Activated naive CD8-positive, alpha-beta T cell (primary cell): ENCODE results near the gene ORAI2.
A peak's percentile ranks its signal among the peaks of the same experiment; 100 is the strongest.
"Not testable (repeated sequence)": the region's sequence is repeated elsewhere in the genome, so short reads cannot be mapped to it uniquely, and the experiment has no call there.

ENCODE experiments used
- H3K27ac Mint-ChIP-seq: one replicate; pipeline ENCODE4 v1.8.0; 2021; ENCODE audit warnings: mixed read lengths
- H3K27me3 Mint-ChIP-seq: one replicate; pipeline ENCODE4 v1.8.0; 2021; ENCODE audit warnings: mixed read lengths
- H3K36me3 Mint-ChIP-seq: one replicate; pipeline ENCODE4 v1.8.0; 2021; ENCODE audit warnings: mixed read lengths
- H3K4me1 Mint-ChIP-seq: one replicate; pipeline ENCODE4 v1.8.0; 2021; ENCODE audit warnings: low read depth, mixed read lengths
- H3K4me3 Mint-ChIP-seq: one replicate; pipeline ENCODE4 v1.8.0; 2021; ENCODE audit warnings: mild to moderate bottlenecking, mixed read lengths
- H3K9me3 Mint-ChIP-seq: one replicate; pipeline ENCODE4 v1.8.0; 2021; ENCODE audit warnings: low read depth, mixed read lengths

Gene ORAI2

GRCh38 chr7:102466097-102466496, 32.7 kb downstream of the ORAI2 start:
- Mint-ChIP-seq H3K27me3 (no peaks in the 10 kb centered on the region), H3K27ac (no peak overlapping the region), H3K36me3 (no peaks in the 10 kb centered on the region), H3K4me1 (peaks cover 21% of the 10 kb centered on the region), H3K9me3 (no peaks in the 10 kb centered on the region), H3K4me3 (peak overlapping the region; percentile 94)

GRCh38 chr7:102467581-102468477, 34.5 kb downstream of the ORAI2 start:
- H3K36me3 Mint-ChIP-seq, result no peaks in the 10 kb centered on the region
- no peaks in the 10 kb centered on the region for H3K9me3 Mint-ChIP-seq
- H3K27ac Mint-ChIP-seq, result no peak overlapping the region
- H3K4me3 Mint-ChIP-seq, result no peak overlapping the region
- H3K27me3 Mint-ChIP-seq, result no peaks in the 10 kb centered on the region
- peaks cover 17% of the 10 kb centered on the region for H3K4me1 Mint-ChIP-seq

GRCh38 chr7:102468478-102469350, 35.3 kb downstream of the ORAI2 start:
- H3K36me3 Mint-ChIP-seq, result no peaks in the 10 kb centered on the region
- H3K27ac Mint-ChIP-seq, result no peak overlapping the region
- H3K4me3 Mint-ChIP-seq, result no peak overlapping the region
- H3K4me1 Mint-ChIP-seq, result peaks cover 14% of the 10 kb centered on the region
- H3K27me3 Mint-ChIP-seq, result no peaks in the 10 kb centered on the region
- no peaks in the 10 kb centered on the region for H3K9me3 Mint-ChIP-seq

- H3K36me3 Mint-ChIP-seq, result no peaks in the 10 kb centered on the region
- peaks cover 9% of the 10 kb centered on the region for H3K4me1 Mint-ChIP-seq
- no peak overlapping the region for H3K4me3 Mint-ChIP-seq
- H3K27me3 Mint-ChIP-seq, result no peaks in the 10 kb centered on the region
- H3K9me3 Mint-ChIP-seq, result no peaks in the 10 kb centered on the region
- H3K27ac Mint-ChIP-seq, result no peak overlapping the region
Measured at GRCh38 chr7:102469351-102469971, 36.1 kb downstream of the ORAI2 start.

DNA sequence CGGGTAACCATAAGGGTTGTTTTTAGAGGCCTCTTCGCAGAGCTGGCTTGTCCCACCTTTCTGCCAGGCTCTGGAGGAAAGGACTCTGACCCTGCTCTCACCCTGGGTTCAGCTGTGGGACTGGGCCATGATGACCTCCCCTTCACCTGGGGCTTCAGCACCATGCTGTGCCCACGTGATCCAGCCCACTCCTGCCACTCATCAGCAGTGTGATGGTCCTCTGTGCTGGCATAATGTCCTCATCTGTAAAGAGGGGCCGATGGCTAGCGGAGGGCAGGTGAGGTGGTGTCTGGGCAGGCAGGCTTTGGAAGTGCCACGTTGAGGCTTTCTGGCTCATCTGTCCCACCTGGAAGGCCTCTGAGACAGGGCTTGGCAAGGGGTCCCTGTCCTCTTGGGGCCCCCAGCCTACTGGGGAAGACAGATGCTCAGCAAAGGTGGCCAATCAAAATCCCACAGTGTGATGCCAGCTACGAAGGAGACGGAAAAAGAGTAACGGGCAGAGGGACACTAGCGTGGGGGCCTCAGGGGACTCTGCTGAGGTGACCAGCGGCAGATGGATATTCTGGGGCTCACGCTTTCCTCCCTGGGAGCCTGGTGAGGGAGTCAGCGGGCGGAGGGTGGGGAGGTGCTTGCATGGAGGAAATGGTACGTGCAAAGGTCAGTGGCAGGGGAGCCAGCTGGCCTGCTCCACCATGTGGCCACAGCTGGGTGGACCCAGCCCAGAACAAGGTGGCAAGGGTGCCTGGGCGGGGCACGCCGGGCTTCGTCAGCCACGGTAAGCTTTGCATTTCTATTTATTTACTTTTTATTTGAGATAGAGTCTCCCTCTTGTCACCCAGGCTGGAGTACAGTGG, 36.8 kb downstream of the ORAI2 start:
- no peak overlapping the region for H3K27ac Mint-ChIP-seq
- H3K36me3 Mint-ChIP-seq, result no peaks in the 10 kb centered on the region

GRCh38 chr7:102471791-102472125, 38.4 kb downstream of the ORAI2 start:
- no peak overlapping the region for H3K27ac Mint-ChIP-seq

More for the DNA sequence above, 36.8 kb downstream of the ORAI2 start:
- Mint-ChIP-seq H3K27me3 (no peaks in the 10 kb centered on the region), H3K4me1 (peaks cover 9% of the 10 kb centered on the region), H3K9me3 (no peaks in the 10 kb centered on the region), H3K4me3 (no peak overlapping the region)

GRCh38 chr7:102472126-102473041, 39.0 kb downstream of the ORAI2 start:
- no peaks in the 10 kb centered on the region for H3K36me3 Mint-ChIP-seq
- no peak overlapping the region for H3K4me3 Mint-ChIP-seq
- H3K27me3 Mint-ChIP-seq, result no peaks in the 10 kb centered on the region

More at GRCh38 chr7:102471791-102472125, 38.4 kb downstream of the ORAI2 start:
- Mint-ChIP-seq H3K27me3 (no peaks in the 10 kb centered on the region), H3K9me3 (no peaks in the 10 kb centered on the region), H3K4me1 (peaks cover 1% of the 10 kb centered on the region), H3K36me3 (no peaks in the 10 kb centered on the region), H3K4me3 (no peak overlapping the region)

DNA sequence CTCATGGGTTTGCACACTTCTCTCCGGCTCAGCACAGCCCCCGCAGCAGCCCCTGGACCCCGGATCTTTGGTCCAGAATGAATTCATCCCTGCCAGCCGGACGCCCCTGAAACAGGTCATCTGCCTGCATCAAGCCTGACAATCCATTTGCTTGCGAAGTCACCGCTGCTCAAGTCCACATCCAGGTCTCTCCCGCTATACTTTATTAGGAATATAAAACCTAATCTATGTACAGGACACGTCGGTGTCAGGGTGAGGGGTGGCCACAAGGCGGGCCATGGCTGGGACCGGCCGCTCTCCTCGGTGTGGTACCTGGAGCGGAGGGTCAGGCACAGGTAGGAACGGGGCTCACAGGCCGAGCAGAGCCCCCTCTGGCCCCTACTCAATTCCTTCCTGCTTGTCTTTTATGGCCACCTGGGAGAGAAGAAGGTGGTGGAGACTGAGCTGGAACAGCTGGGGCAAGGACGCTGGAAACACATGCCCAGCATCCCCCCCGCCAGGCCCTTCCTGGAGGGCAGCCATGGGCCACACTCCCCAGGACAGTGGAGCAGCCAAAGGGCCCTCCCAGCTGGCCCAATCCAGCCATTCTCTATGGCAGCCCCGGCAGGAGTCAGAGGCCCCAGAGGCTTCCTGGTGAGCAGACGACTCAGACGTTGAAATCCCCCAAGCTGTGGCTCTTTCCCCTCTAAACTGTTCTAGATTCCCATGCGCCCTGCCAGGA, 40.1 kb downstream of the ORAI2 start:
- Mint-ChIP-seq H3K27ac (no peak overlapping the region), H3K9me3 (no peaks in the 10 kb centered on the region), H3K27me3 (no peaks in the 10 kb centered on the region), H3K4me3 (no peak overlapping the region), H3K36me3 (no peaks in the 10 kb centered on the region), H3K4me1 (no peaks in the 10 kb centered on the region)

More at GRCh38 chr7:102472126-102473041, 39.0 kb downstream of the ORAI2 start:
- Mint-ChIP-seq H3K4me1 (no peaks in the 10 kb centered on the region), H3K27ac (no peak overlapping the region), H3K9me3 (no peaks in the 10 kb centered on the region)

GRCh38 chr7:102474116-102474515, 40.7 kb downstream of the ORAI2 start:
- H3K27ac Mint-ChIP-seq, H3K9me3 Mint-ChIP-seq, H3K27me3 Mint-ChIP-seq, H3K36me3 Mint-ChIP-seq, H3K4me1 Mint-ChIP-seq, H3K4me3 Mint-ChIP-seq: not testable (repeated sequence)

GRCh38 chr7:102474736-102475435, 41.5 kb downstream of the ORAI2 start:
- not testable (repeated sequence) for H3K4me3 Mint-ChIP-seq

GRCh38 chr7:102478314-102479208, 45.2 kb downstream of the ORAI2 start, which contains the start of gene POLR2J:
Gene POLR2J (minus strand): TSS chr7:102478922. CDS start chr7:102478860, 62 bp downstream.
- H3K36me3 Mint-ChIP-seq, H3K9me3 Mint-ChIP-seq, H3K27me3 Mint-ChIP-seq, H3K4me1 Mint-ChIP-seq: not testable (repeated sequence)
- H3K27ac Mint-ChIP-seq, result peak within 1 kb of the TSS; percentile 78
- H3K4me3 Mint-ChIP-seq, result peak within 1 kb of the TSS; percentile 87

More at GRCh38 chr7:102474736-102475435, 41.5 kb downstream of the ORAI2 start:
- H3K27ac Mint-ChIP-seq, H3K36me3 Mint-ChIP-seq, H3K4me1 Mint-ChIP-seq, H3K27me3 Mint-ChIP-seq, H3K9me3 Mint-ChIP-seq: not testable (repeated sequence)

GRCh38 chr7:102479209-102479584, 45.8 kb downstream of the ORAI2 start:
- H3K36me3 Mint-ChIP-seq, H3K4me1 Mint-ChIP-seq, H3K27me3 Mint-ChIP-seq, H3K4me3 Mint-ChIP-seq, H3K27ac Mint-ChIP-seq, H3K9me3 Mint-ChIP-seq: not testable (repeated sequence)
